Sigmoid colon (tissue), 7 donors: ENCODE results near the gene PSMF1. TPM values are rescaled to one million over a fixed set of nuclear protein-coding genes. Genes with fewer than 3 reads are reported as not detected.

Experiments used
- DNase-seq: peaks from one replicate; pipeline ENCODE4 v3.0.0-alpha.2; 2019
- H3K27ac ChIP-seq, 4 donors: fragments of 200-600 bp; sonication (generic); one replicate each; pipeline ENCODE4 v1.5.1; 2016 to 2019; ENCODE audit warnings: mild to moderate bottlenecking in 1 of 4
- H3K27me3 ChIP-seq, 3 donors: fragments of 200-600 bp; sonication (generic); one replicate each; pipeline ENCODE4 v1.5.1; 2019; ENCODE audit warnings: mild to moderate bottlenecking in 1 of 3
- H3K36me3 ChIP-seq, 4 donors: fragments of 200-600 bp; sonication (generic); one replicate each; pipeline ENCODE4 v1.5.1; 2016 to 2019
- H3K4me1 ChIP-seq, 4 donors: fragments of 200-600 bp; sonication (generic); one replicate each; pipeline ENCODE4 v1.5.1; 2017 to 2019
- H3K4me3 ChIP-seq, 4 donors: fragments of 200-600 bp; sonication (generic); one replicate each; pipeline ENCODE4 v1.5.1; 2017 to 2019; ENCODE audit warnings: mild to moderate bottlenecking in 2 of 4, moderate library complexity in 1 of 4
- H3K9me3 ChIP-seq, 4 donors: fragments of 200-600 bp in 3 of 4; sonication (generic) in 3 of 4; one replicate each; pipeline versions ENCODE4 v1.5.1 to v1.6.1; 2013 to 2019
- CTCF ChIP-seq, 4 experiments: fragments of 450-650 bp in 3 of 4; fragments of 200-600 bp in 1 of 4; IDR thresholded peaks; one replicate each; pipeline ENCODE4 v1.5.1; 2016 to 2019; ENCODE audit warnings: antibody characterized with exemption in 4 of 4, mild to moderate bottlenecking in 3 of 4, moderate library complexity in 2 of 4
- EP300 ChIP-seq, 4 donors: sonication (generic); formaldehyde crosslinking; IDR thresholded peaks; one replicate each; pipeline ENCODE4 v1.6.1; 2017; ENCODE audit warnings: antibody characterized with exemption in 4 of 4
- POLR2A ChIP-seq, 2 donors: fragments of 450-650 bp; IDR thresholded peaks; one replicate each; pipeline ENCODE4 v1.6.1; 2016; ENCODE audit warnings: antibody characterized with exemption in 2 of 2, mild to moderate bottlenecking in 2 of 2, moderate library complexity in 2 of 2
- POLR2AphosphoS5 ChIP-seq, 4 donors: sonication (generic); formaldehyde crosslinking; IDR thresholded peaks; one replicate each; pipeline ENCODE4 v1.6.1; 2017; ENCODE audit warnings: antibody characterized with exemption in 4 of 4
- WGBS, 2 donors: extraction: QIAGEN DNeasy Blood & Tissue Kit; methylation state at CpG; one replicate each; pipeline ENCODE4 v1.1.7; 2013; 5-methylcytosine and 5-hydroxymethylcytosine counted together
- intact Hi-C: fragments of 100-400 bp; cut with DNase I; formaldehyde crosslinking; loops from one replicate; pipeline ENCODE4 v1.15.1; 2023
- polyA plus RNA-seq, 3 donors: library from polyadenylated mRNA; stranded (reverse); fragments of 200-250 nt; gene quantifications; one replicate each; pipeline ENCODE4 v1.2.3, GENCODE V29; 2013
- total RNA-seq, 4 donors: library from RNA; depleted of rRNA; stranded (reverse); fragments of >200 nt; gene quantifications; one replicate each; pipeline ENCODE4 v1.1.0, GENCODE V29; 2016
- donor health status: healthy with polysubstance abuse.
- donor health status: Bipolar disorder and iron deficiency.
- donor health status: healthy.

The PSMF1 gene
- total and polyA plus RNA-seq, 7 donors, result 47.2 to 148 (median 74.7) TPM

- H3K36me3 ChIP-seq, result peaks cover 18 to 63% (median 38%) of the 10 kb centered on the region in 4 donors
- WGBS, 2 donors, result 97 to 98% methylated on average over 10 of the region's 10 CpGs
- H3K27me3 ChIP-seq, result no peaks in the 10 kb centered on the region
- DNase-seq, result no peak
- intact Hi-C loops, result no loop called here
- H3K27ac ChIP-seq, result no peak overlapping the region
- no peak overlapping the region for H3K4me3 ChIP-seq
- TF ChIP-seq POLR2A (IDR thresholded peaks at IDR 0.05), result no peak
- TF ChIP-seq POLR2AphosphoS5 (IDR thresholded peaks at IDR 0.05), result no peak
- TF ChIP-seq CTCF (IDR thresholded peaks at IDR 0.05), result no peak
- no peak for TF ChIP-seq EP300 (IDR thresholded peaks at IDR 0.05)
- no peaks in the 10 kb centered on the region for H3K9me3 ChIP-seq
- no peaks in the 10 kb centered on the region for H3K4me1 ChIP-seq
Measured at GRCh38 chr20:1160496-1160895, 42.1 kb downstream of the PSMF1 start.

GRCh38 chr20:1160991-1161390 is 42.6 kb downstream of the PSMF1 start:
- Histone ChIP-seq H3K4me3 (no peak overlapping the region), H3K27ac (no peak overlapping the region), H3K27me3 (no peaks in the 10 kb centered on the region), H3K9me3 (no peaks in the 10 kb centered on the region), H3K36me3 (peaks cover 21 to 66% (median 43%) of the 10 kb centered on the region in 4 donors), H3K4me1 (no peaks in the 10 kb centered on the region)
- WGBS, 2 donors, result 98 to 99% methylated on average over 12 of the region's 12 CpGs
- no peak for DNase-seq
- intact Hi-C loops, result no loop called here
- TF ChIP-seq POLR2A (IDR thresholded peaks at IDR 0.05) (no peak), CTCF (IDR thresholded peaks at IDR 0.05) (no peak), EP300 (IDR thresholded peaks at IDR 0.05) (no peak), POLR2AphosphoS5 (IDR thresholded peaks at IDR 0.05) (no peak)

GRCh38 chr20:1163105-1163504 is 44.7 kb downstream of the PSMF1 start:
- DNase-seq, result no peak
- Histone ChIP-seq H3K9me3 (no peaks in the 10 kb centered on the region), H3K36me3 (peaks cover 21 to 87% (median 55%) of the 10 kb centered on the region in 4 donors), H3K4me1 (no peaks in the 10 kb centered on the region), H3K27ac (no peak overlapping the region), H3K4me3 (no peak overlapping the region), H3K27me3 (no peaks in the 10 kb centered on the region)
- TF ChIP-seq EP300 (IDR thresholded peaks at IDR 0.05) (no peak), POLR2A (IDR thresholded peaks at IDR 0.05) (no peak), POLR2AphosphoS5 (IDR thresholded peaks at IDR 0.05) (no peak), CTCF (IDR thresholded peaks at IDR 0.05) (no peak)
- 91 to 93% methylated on average over 6 of the region's 6 CpGs for WGBS, 2 donors
- intact Hi-C loops, result no loop called here

DNA sequence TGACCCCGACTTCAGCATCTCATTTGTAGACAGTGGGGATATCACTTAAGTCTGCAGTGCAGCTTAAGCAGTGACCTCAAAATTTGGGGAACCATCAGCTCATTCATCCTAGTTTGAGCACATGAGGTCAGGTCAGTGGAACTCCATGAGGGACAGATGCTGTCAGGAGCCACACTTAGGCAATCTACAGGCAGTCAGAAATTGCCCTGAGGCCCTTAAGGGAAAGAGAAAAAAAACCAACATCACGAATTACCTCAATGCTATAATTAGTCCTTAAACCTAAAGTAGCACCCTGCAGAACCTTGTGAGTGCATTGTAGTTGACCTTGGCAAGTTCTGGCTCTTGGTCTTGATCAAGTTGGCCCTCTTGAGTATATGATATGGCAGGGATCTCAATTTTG is 45.3 kb downstream of the PSMF1 start:
- intact Hi-C loops, result no loop called here
- no peaks in the 10 kb centered on the region for H3K4me1 ChIP-seq
- TF ChIP-seq POLR2A (IDR thresholded peaks at IDR 0.05) (no peak), POLR2AphosphoS5 (IDR thresholded peaks at IDR 0.05) (no peak), EP300 (IDR thresholded peaks at IDR 0.05) (no peak)
- H3K9me3 ChIP-seq, result no peaks in the 10 kb centered on the region
- WGBS, 2 donors, result 87 to 91% methylated on average over 2 of the region's 2 CpGs
- H3K27me3 ChIP-seq, result no peaks in the 10 kb centered on the region
- H3K36me3 ChIP-seq, result peaks cover 21 to 93% (median 59%) of the 10 kb centered on the region in 4 donors
- no peak overlapping the region for H3K27ac ChIP-seq
- H3K4me3 ChIP-seq, result no peak overlapping the region
- DNase-seq, result no peak

GRCh38 chr20:1164871-1165270 is 46.5 kb downstream of the PSMF1 start:
- H3K4me3 ChIP-seq, result no peak overlapping the region
- no peaks in the 10 kb centered on the region for H3K4me1 ChIP-seq
- intact Hi-C loops, result no loop called here
- H3K27ac ChIP-seq, result no peak overlapping the region
- DNase-seq, result no peak
- peaks cover 21 to 99% (median 66%) of the 10 kb centered on the region in 4 donors for H3K36me3 ChIP-seq
- no peaks in the 10 kb centered on the region for H3K9me3 ChIP-seq
- TF ChIP-seq CTCF (IDR thresholded peaks at IDR 0.05) (no peak), EP300 (IDR thresholded peaks at IDR 0.05) (no peak), POLR2AphosphoS5 (IDR thresholded peaks at IDR 0.05) (no peak), POLR2A (IDR thresholded peaks at IDR 0.05) (no peak)
- WGBS, 2 donors, result 94 to 97% methylated on average over 7 of the region's 7 CpGs
- H3K27me3 ChIP-seq, result no peaks in the 10 kb centered on the region
